Uterus (tissue), 4 donors: ENCODE measurements around the gene DIPK1A. TPM values are rescaled to one million over a fixed set of nuclear protein-coding genes. Genes with fewer than 3 reads are reported as not detected.

ENCODE experiments used
- DNase-seq, 2 donors: peaks; one replicate each; pipeline ENCODE4 v3.0.0-alpha.2; 2019 to 2020
- H3K27ac ChIP-seq, 2 donors: fragments of 200-600 bp; sonication (generic); 1 replicate in 1 of 2; 2 replicates in 1 of 2; pipeline ENCODE4 v1.5.1; 2016 to 2018
- H3K27me3 ChIP-seq, 2 donors: fragments of 200-600 bp; sonication (generic); one replicate each; pipeline ENCODE4 v1.5.1; 2018 to 2019; ENCODE audit warnings: control low read depth in 1 of 2
- H3K36me3 ChIP-seq, 2 donors: fragments of 200-600 bp; sonication (generic); one replicate each; pipeline ENCODE4 v1.5.1; 2019; ENCODE audit warnings: control low read depth in 1 of 2
- H3K4me1 ChIP-seq, 2 donors: fragments of 200-600 bp; sonication (generic); one replicate each; pipeline ENCODE4 v1.5.1; 2018 to 2019; ENCODE audit warnings: control low read depth in 1 of 2
- H3K4me3 ChIP-seq, 2 donors: fragments of 200-600 bp; sonication (generic); 1 replicate in 1 of 2; 2 replicates in 1 of 2; pipeline ENCODE4 v1.5.1; 2018 to 2019; ENCODE audit warnings: mild to moderate bottlenecking in 1 of 2
- H3K9me3 ChIP-seq, 2 donors: fragments of 200-600 bp; sonication (generic); one replicate each; pipeline ENCODE4 v1.5.1; 2019; ENCODE audit warnings: control low read depth in 1 of 2
- CTCF ChIP-seq, 4 experiments: fragments of 200-600 bp in 2 of 4; fragments of 450-650 bp in 2 of 4; sonication (generic) in 2 of 4; IDR thresholded peaks; one replicate each; pipeline ENCODE4 v1.5.1; 2016 to 2019; ENCODE audit warnings: antibody characterized with exemption in 4 of 4, mild to moderate bottlenecking in 2 of 4, moderate library complexity in 1 of 4
- POLR2A ChIP-seq, 2 donors: fragments of 450-650 bp; IDR thresholded peaks; one replicate each; pipeline ENCODE4 v1.6.1; 2016; ENCODE audit warnings: antibody characterized with exemption in 2 of 2, mild to moderate bottlenecking in 1 of 2, moderate library complexity in 1 of 2
- intact Hi-C: fragments of 100-400 bp; cut with DNase I; formaldehyde crosslinking; loops from one replicate; pipeline ENCODE4 v1.15.1; 2023; ENCODE audit warnings: low total_unique reads
- total RNA-seq, 4 donors: library from RNA; depleted of rRNA in 3 of 4; stranded (reverse); fragments of >200 nt in 3 of 4; gene quantifications; one replicate each; pipeline versions ENCODE4 v1.1.0 to v1.2.4, GENCODE V29; 2014 to 2023
- donor health status: DM: yes; HTN: yes; CAD: no.

Gene DIPK1A
- total RNA-seq, 4 donors from 2014 or later, result 15.5 to 28.4 (median 20.8) TPM

- H3K9me3 ChIP-seq, result no peaks in the 10 kb centered on the region
- intact Hi-C loops, result no loop called here
- TF ChIP-seq CTCF (IDR thresholded peaks at IDR 0.05), result no peak
- no peak for TF ChIP-seq POLR2A (IDR thresholded peaks at IDR 0.05)
- H3K4me1 ChIP-seq, result no peaks in the 10 kb centered on the region
- no peak overlapping the region for H3K4me3 ChIP-seq
- no peaks in the 10 kb centered on the region for H3K36me3 ChIP-seq
- no peak overlapping the region for H3K27ac ChIP-seq
- no peaks in the 10 kb centered on the region for H3K27me3 ChIP-seq
- no peak for DNase-seq
Measured at GRCh38 chr1:92864131-92864530, 97.1 kb downstream of the DIPK1A start.

GRCh38 chr1:92862605-92863004 is 98.7 kb downstream of the DIPK1A start:
- intact Hi-C loops, result no loop called here
- Histone ChIP-seq H3K9me3 (no peaks in the 10 kb centered on the region), H3K36me3 (no peaks in the 10 kb centered on the region), H3K4me3 (no peak overlapping the region), H3K27ac (no peak overlapping the region), H3K27me3 (no peaks in the 10 kb centered on the region), H3K4me1 (no peaks in the 10 kb centered on the region)
- no peak for DNase-seq
- TF ChIP-seq CTCF (IDR thresholded peaks at IDR 0.05) (no peak), POLR2A (IDR thresholded peaks at IDR 0.05) (no peak)

GRCh38 chr1:92859400-92860039 is 101.7 kb downstream of the DIPK1A start:
- H3K36me3 ChIP-seq, result no peaks in the 10 kb centered on the region
- H3K27ac ChIP-seq, result peak overlapping the region; percentile 13 to 57
- H3K4me1 ChIP-seq, result no peaks in the 10 kb centered on the region
- intact Hi-C loops, result loop anchor here (10.0 kb wide), 1 partner anchor 135 kb away; no protein-coding TSS in a partner anchor
- H3K4me3 ChIP-seq, result no peak overlapping the region
- no peak for TF ChIP-seq POLR2A (IDR thresholded peaks at IDR 0.05)
- no peaks in the 10 kb centered on the region for H3K9me3 ChIP-seq
- H3K27me3 ChIP-seq, result no peaks in the 10 kb centered on the region
- no peak for DNase-seq

GRCh38 chr1:92858564-92859399 is 102.5 kb downstream of the DIPK1A start:
- H3K27me3 ChIP-seq, result no peaks in the 10 kb centered on the region
- intact Hi-C loops, result loop anchor here (10.0 kb wide), 1 partner anchor 136 kb away; no protein-coding TSS in a partner anchor
- DNase-seq, result peak; percentile 31 to 71
- H3K27ac ChIP-seq, result peak overlapping the region; percentile 39 to 57
- no peaks in the 10 kb centered on the region for H3K36me3 ChIP-seq
- H3K4me3 ChIP-seq, result no peak overlapping the region
- H3K9me3 ChIP-seq, result no peaks in the 10 kb centered on the region
- TF ChIP-seq POLR2A (IDR thresholded peaks at IDR 0.05) (no peak), CTCF (IDR thresholded peaks at IDR 0.05) (peak; percentile 91 to 99 (median 97))
- no peaks in the 10 kb centered on the region for H3K4me1 ChIP-seq

GRCh38 chr1:92857817-92858216 is 103.4 kb downstream of the DIPK1A start:
- intact Hi-C loops, result loop anchor here (10.0 kb wide), 1 partner anchor 137 kb away; no protein-coding TSS in a partner anchor
- H3K4me3 ChIP-seq, result no peak overlapping the region
- H3K27me3 ChIP-seq, result no peaks in the 10 kb centered on the region
- TF ChIP-seq CTCF (IDR thresholded peaks at IDR 0.05), result no peak
- no peak for TF ChIP-seq POLR2A (IDR thresholded peaks at IDR 0.05)
- DNase-seq, result no peak
- no peaks in the 10 kb centered on the region for H3K9me3 ChIP-seq
- H3K27ac ChIP-seq, result no peak overlapping the region
- no peaks in the 10 kb centered on the region for H3K36me3 ChIP-seq
- H3K4me1 ChIP-seq, result no peaks in the 10 kb centered on the region
